GM19193 (cell line): ENCODE results near the gene ARHGAP27.

ENCODE experiments used
- POLR2A ChIP-seq: IDR thresholded peaks from 4 replicates; pipeline ENCODE4 v1.6.1; 2011; ENCODE audit not compliant: insufficient read depth, insufficient read length; ENCODE audit errors: extremely low read depth

The ARHGAP27 gene

GRCh38 chr17:45383003-45383402 is 49.7 kb downstream of the ARHGAP27 start:
- TF ChIP-seq POLR2A = no peak

GRCh38 chr17:45382226-45382625 is 50.4 kb downstream of the ARHGAP27 start:
- TF ChIP-seq POLR2A = no peak

- TF ChIP-seq POLR2A = no peak
Observed at GRCh38 chr17:45380991-45381390, 51.7 kb downstream of the ARHGAP27 start.

- no peak for TF ChIP-seq POLR2A
Observed at GRCh38 chr17:45380046-45380765, 52.5 kb downstream of the ARHGAP27 start.

- no peak for TF ChIP-seq POLR2A
Observed at GRCh38 chr17:45377401-45377800, 55.3 kb downstream of the ARHGAP27 start.

GRCh38 chr17:45376171-45377005 is 56.3 kb downstream of the ARHGAP27 start:
- TF ChIP-seq POLR2A = no peak

- no peak for TF ChIP-seq POLR2A
Observed at GRCh38 chr17:45374501-45374900, 58.2 kb downstream of the ARHGAP27 start.

GRCh38 chr17:45372325-45372869 is 60.3 kb downstream of the ARHGAP27 start:
- no peak for TF ChIP-seq POLR2A

GRCh38 chr17:45371414-45372324 is 61.0 kb downstream of the ARHGAP27 start:
- TF ChIP-seq POLR2A = no peak

GRCh38 chr17:45370949-45371413 is 61.7 kb downstream of the ARHGAP27 start:
- no peak for TF ChIP-seq POLR2A

GRCh38 chr17:45369421-45369820 is 63.2 kb downstream of the ARHGAP27 start:
- no peak for TF ChIP-seq POLR2A

GRCh38 chr17:45368651-45369050 is 64.0 kb downstream of the ARHGAP27 start:
- no peak for TF ChIP-seq POLR2A

- no peak for TF ChIP-seq POLR2A
Observed at GRCh38 chr17:45367216-45367615, 65.5 kb downstream of the ARHGAP27 start.

- no peak for TF ChIP-seq POLR2A
Observed at GRCh38 chr17:45366691-45367090, 66.0 kb downstream of the ARHGAP27 start.
